Measurements from ENCODE around the gene GOLGA8Q. TPM values are rescaled to one million over a fixed set of nuclear protein-coding genes. Genes with fewer than 3 reads are reported as not detected.

The GOLGA8Q gene
- total RNA-seq (2022; extraction: Qiagen RNA extraction; ENCODE audit: low read depth): 0.14 TPM in 1 of 5 replicates, not detected in the others

GRCh38 chr15:30551750-30552149, at the start of gene GOLGA8Q:
GOLGA8Q (plus strand) TSS chr15:30552050; CDS start chr15:30552078, 28 bp downstream.

GRCh38 chr15:30603796-30604195, 51.9 kb downstream of the GOLGA8Q start, which contains the start of gene GOLGA8H:
GOLGA8H (plus strand) TSS chr15:30604028; CDS start chr15:30604126, 98 bp downstream.

Other genes with a start within 250 kb of the GOLGA8Q start
- gene CHRFAM7A, start 158.5 kb upstream of the GOLGA8Q start, total RNA-seq (2022; extraction: Qiagen RNA extraction; ENCODE audit: low read depth): 4.7 to 7.8 TPM (median 6.7 TPM) in 5 replicates
- 0.14 to 0.34 TPM (median 0.24 TPM) in 5 replicates for gene GOLGA8R, start 137.8 kb upstream of the GOLGA8Q start, total RNA-seq (2022; extraction: Qiagen RNA extraction; ENCODE audit: low read depth)
- gene GOLGA8H, start 52.0 kb downstream of the GOLGA8Q start, total RNA-seq (2022; extraction: Qiagen RNA extraction; ENCODE audit: low read depth): 1.2 to 3.7 TPM (median 3.2 TPM) in 5 replicates

Data from A549 treated with ZK216348 at 1 μM for 4 hours (cell line).